Gastroesophageal sphincter (tissue), 3 donors: ENCODE measurements around the gene OR51I1.

Source experiments
- CTCF ChIP-seq, 4 experiments: fragments of 200-600 bp in 2 of 4; fragments of 450-650 bp in 2 of 4; sonication (generic) in 1 of 4; IDR thresholded peaks; one replicate each; pipeline ENCODE4 v1.5.1; 2017 to 2019; ENCODE audit warnings: antibody characterized with exemption in 4 of 4, mild to moderate bottlenecking in 2 of 4, moderate library complexity in 2 of 4
- EP300 ChIP-seq: sonication (generic); formaldehyde crosslinking; IDR thresholded peaks from one replicate; pipeline ENCODE4 v1.6.1; 2017; ENCODE audit warnings: antibody characterized with exemption, mild to moderate bottlenecking
- POLR2A ChIP-seq, 2 donors: fragments of 450-650 bp; IDR thresholded peaks; one replicate each; pipeline ENCODE4 v1.6.1; 2017; ENCODE audit warnings: antibody characterized with exemption in 2 of 2, mild to moderate bottlenecking in 2 of 2, moderate library complexity in 1 of 2
- POLR2AphosphoS5 ChIP-seq: sonication (generic); formaldehyde crosslinking; IDR thresholded peaks from one replicate; pipeline ENCODE4 v1.6.1; 2017; ENCODE audit warnings: antibody characterized with exemption

- TF ChIP-seq CTCF (IDR thresholded peaks at IDR 0.05) (no peak), POLR2A (IDR thresholded peaks at IDR 0.05) (no peak), POLR2AphosphoS5 (no peak), EP300 (no peak)
These were observed 18.2 kb downstream of the OR51I1 start for GRCh38 chr11:5423131-5423530.
